ENCODE results near the gene KNG1.

The KNG1 gene

DNA sequence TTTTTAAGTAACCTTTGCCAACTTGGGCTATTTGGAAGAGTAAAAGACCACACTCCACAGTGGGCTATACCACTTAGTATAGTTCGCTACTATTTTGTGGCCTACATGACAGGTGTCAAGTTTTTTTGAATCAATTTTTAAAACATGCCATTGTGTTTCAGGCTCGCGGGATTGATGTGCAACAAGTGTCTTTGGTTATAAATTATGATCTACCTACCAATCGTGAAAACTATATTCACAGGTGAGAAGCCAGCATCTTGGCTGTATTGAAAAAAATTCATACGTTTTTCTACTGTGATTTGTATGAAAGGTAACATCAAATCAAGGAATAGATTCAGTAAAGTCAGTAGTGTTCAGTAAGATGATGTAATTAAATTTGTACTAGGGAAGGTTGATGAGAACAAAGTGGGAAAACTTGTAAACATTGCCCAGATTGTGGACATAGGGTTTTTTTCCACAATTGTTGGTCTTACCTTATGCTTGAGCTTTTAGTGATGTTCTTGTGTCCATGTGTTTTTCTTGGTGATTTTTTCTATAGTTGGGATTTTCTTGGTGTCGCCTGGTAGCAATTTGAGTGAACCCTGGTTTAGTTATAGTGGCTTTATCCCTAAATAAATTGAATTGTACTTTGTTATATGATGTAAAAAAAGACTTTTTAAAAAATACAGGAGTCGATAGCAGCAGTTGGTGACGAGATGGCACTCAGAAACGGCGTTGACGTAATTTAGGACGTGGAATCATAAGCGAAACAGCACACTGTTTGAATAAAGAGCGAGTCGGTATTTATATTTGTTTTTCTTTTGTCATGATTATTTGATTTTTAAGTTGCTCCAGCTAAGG, 70.7 kb downstream of the KNG1 start:
- Histone ChIP-seq H3K9me3 (ENCODE audit: control insufficient read depth, low read length) (no peaks in the 10 kb centered on the region), H3K36me3 (ENCODE audit: control insufficient read depth, insufficient read depth, low read length) (peaks cover 78% of the 10 kb centered on the region), H3K4me3 (ENCODE audit: extremely low read depth, insufficient read depth, low read length, poor library complexity, severe bottlenecking) (no peak overlapping the region), H3K27ac (ENCODE audit: low read depth, low read length, severe bottlenecking) (no peak overlapping the region), H3K4me1 (ENCODE audit: control insufficient read depth, insufficient read depth, low read length, poor library complexity, severe bottlenecking) (peaks cover 4% of the 10 kb centered on the region)
- WGBS, 2 experiments (ENCODE audit: insufficient coverage in 2 of 2) = 83 to 98% methylated on average over 8 to 11 of the region's 15 CpGs

DNA sequence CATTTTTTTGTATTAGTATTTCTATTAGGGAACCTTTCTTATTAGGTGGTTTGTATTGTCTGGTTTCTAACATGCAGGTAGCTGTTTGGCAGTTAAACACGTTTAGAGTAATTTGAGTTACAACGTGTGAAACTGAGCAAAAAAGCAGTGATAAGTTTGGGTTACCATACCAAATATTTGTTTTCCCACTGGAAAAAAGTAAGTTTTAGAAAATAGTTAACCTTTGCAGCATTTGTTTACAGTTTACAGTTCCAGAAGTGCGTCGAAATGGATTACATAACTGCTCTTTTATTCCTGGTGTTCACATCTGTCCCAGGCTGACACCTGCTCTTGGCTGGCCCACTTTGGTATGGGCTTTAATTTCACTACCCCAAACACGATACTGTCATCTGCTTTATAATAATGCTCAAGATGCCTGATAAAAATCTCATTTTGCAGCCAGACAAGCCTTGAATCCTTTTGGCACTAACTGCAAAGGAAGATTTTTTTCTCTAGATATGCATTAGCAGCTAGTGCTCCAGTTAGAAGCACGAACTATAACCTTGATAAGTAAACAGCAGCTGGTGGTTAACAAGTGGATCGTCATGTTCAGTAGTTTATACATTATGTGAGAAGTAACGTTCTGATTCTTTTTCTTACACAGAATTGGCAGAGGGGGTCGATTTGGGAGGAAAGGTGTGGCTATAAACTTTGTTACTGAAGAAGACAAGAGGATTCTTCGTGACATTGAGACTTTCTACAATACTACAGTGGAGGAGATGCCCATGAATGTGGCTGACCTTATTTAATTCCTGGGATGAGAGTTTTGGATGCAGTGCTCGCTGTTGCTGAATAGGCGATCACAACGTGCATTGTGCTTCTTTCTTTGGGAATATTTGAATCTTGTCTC, 71.6 kb downstream of the KNG1 start:
- Histone ChIP-seq H3K4me1 (ENCODE audit: control insufficient read depth, insufficient read depth, low read length, poor library complexity, severe bottlenecking) (peaks cover 4% of the 10 kb centered on the region), H3K9me3 (ENCODE audit: control insufficient read depth, low read length) (no peaks in the 10 kb centered on the region), H3K36me3 (ENCODE audit: control insufficient read depth, insufficient read depth, low read length) (peaks cover 84% of the 10 kb centered on the region), H3K27ac (ENCODE audit: low read depth, low read length, severe bottlenecking) (peak overlapping the region; percentile 24), H3K4me3 (ENCODE audit: extremely low read depth, insufficient read depth, low read length, poor library complexity, severe bottlenecking) (no peak overlapping the region)
- 94 to 96% methylated on average over 9 of the region's 13 CpGs for WGBS, 2 experiments (ENCODE audit: insufficient coverage in 2 of 2)

DNA sequence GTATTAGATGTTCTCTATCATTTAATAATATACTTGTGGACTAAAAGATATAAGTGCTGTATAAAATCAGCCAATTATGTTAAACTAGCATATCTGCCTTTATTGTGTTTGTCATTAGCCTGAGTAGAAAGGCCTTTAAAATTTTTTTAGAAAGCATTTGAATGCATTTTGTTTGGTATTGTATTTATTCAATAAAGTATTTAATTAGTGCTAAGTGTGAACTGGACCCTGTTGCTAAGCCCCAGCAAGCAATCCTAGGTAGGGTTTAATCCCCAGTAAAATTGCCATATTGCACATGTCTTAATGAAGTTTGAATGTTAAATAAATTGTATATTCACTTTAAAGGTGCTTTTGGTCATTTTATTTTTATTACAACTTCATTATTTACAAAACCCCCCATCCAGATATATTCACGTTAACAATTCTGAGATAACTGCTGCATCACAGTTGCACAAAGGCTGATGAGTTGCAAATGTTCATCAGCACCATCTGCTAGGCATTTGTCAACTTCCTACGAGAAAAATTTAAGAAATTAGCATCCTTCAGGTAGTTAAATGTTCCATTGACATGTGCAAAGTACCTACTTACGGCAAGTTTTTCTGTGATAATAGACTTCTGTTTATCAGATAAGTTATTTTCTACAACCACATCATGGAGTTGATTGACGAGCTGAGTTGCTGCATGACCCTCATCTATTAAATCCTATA, 72.5 kb downstream of the KNG1 start:
- H3K9me3 ChIP-seq (ENCODE audit: control insufficient read depth, low read length) = no peaks in the 10 kb centered on the region
- WGBS, 2 experiments (ENCODE audit: insufficient coverage in 2 of 2) = 75 to 83% methylated on average over 2 of the region's 4 CpGs
- no peak overlapping the region for H3K4me3 ChIP-seq (ENCODE audit: extremely low read depth, insufficient read depth, low read length, poor library complexity, severe bottlenecking)
- H3K27ac ChIP-seq (ENCODE audit: low read depth, low read length, severe bottlenecking) = no peak overlapping the region
- peaks cover 4% of the 10 kb centered on the region for H3K4me1 ChIP-seq (ENCODE audit: control insufficient read depth, insufficient read depth, low read length, poor library complexity, severe bottlenecking)
- H3K36me3 ChIP-seq (ENCODE audit: control insufficient read depth, insufficient read depth, low read length) = peaks cover 83% of the 10 kb centered on the region

GRCh38 chr3:186790261-186790981, 73.3 kb downstream of the KNG1 start:
- no peak overlapping the region for H3K4me3 ChIP-seq (ENCODE audit: extremely low read depth, insufficient read depth, low read length, poor library complexity, severe bottlenecking)
- WGBS, 2 experiments (ENCODE audit: insufficient coverage in 2 of 2) = 88 to 96% methylated on average over 4 of the region's 8 CpGs
- peaks cover 83% of the 10 kb centered on the region for H3K36me3 ChIP-seq (ENCODE audit: control insufficient read depth, insufficient read depth, low read length)
- peak overlapping the region; percentile 68 for H3K27ac ChIP-seq (ENCODE audit: low read depth, low read length, severe bottlenecking)
- no peaks in the 10 kb centered on the region for H3K9me3 ChIP-seq (ENCODE audit: control insufficient read depth, low read length)
- H3K4me1 ChIP-seq (ENCODE audit: control insufficient read depth, insufficient read depth, low read length, poor library complexity, severe bottlenecking) = peaks cover 4% of the 10 kb centered on the region

Data from mesodermal cell (in vitro differentiated cells).